Measurements from ENCODE around the gene CA11.

GRCh38 chr19:48608798-48609263 lies 37.2 kb downstream of the CA11 start:
- TF ChIP-seq CTCF (IDR thresholded peaks at IDR 0.05) (peak in 2 of 3 donors; percentile 19 to 20), POLR2A (IDR thresholded peaks at IDR 0.05) (no peak)
